Fibroblast of lung (primary cell): ENCODE results near the gene HK3. TPM values are rescaled to one million over a fixed set of nuclear protein-coding genes. Genes with fewer than 3 reads are reported as not detected.

Source experiments
- DNase-seq, 2 donors: peaks; one replicate each; pipeline versions ENCODE4 v3.0.0 to v3.0.0-alpha.2; 2010; ENCODE audit warnings: low read depth in 2 of 2
- H2AFZ ChIP-seq: 2 replicates; pipeline ENCODE4 v1.5.1; 2012; ENCODE audit warnings: low read length, control low read depth, inconsistent platforms
- H3K27ac ChIP-seq: 2 replicates; pipeline ENCODE4 v1.5.1; 2011; ENCODE audit warnings: low read length, control low read depth; ENCODE audit not compliant: insufficient read depth
- H3K27me3 ChIP-seq: 2 replicates; pipeline ENCODE4 v1.5.1; 2011; ENCODE audit warnings: mild to moderate bottlenecking, low read length; ENCODE audit not compliant: control insufficient read depth, insufficient read depth
- H3K36me3 ChIP-seq: 2 replicates; pipeline ENCODE4 v1.5.1; 2011; ENCODE audit warnings: low read length; ENCODE audit not compliant: control insufficient read depth, insufficient read depth
- H3K4me1 ChIP-seq: 2 replicates; pipeline ENCODE4 v1.5.1; 2011; ENCODE audit warnings: low read length; ENCODE audit not compliant: control insufficient read depth, insufficient read depth; ENCODE audit errors: extremely low read depth
- H3K4me2 ChIP-seq: 2 replicates; pipeline ENCODE4 v1.5.1; 2011; ENCODE audit warnings: low read length, control low read depth; ENCODE audit not compliant: insufficient read depth; ENCODE audit errors: extremely low read depth
- H3K4me3 ChIP-seq, 4 experiments: fragments of 200-600 bp in 1 of 4; sonication (generic) in 1 of 4; replicated peaks in 1 of 4; 2 replicates each; pipeline ENCODE4 v1.5.1; 2011 to 2016; ENCODE audit warnings: low read length in 4 of 4, low read depth in 3 of 4, mild to moderate bottlenecking in 3 of 4, control low read depth in 2 of 4, inconsistent platforms in 1 of 4, mixed read lengths in 1 of 4; ENCODE audit not compliant: insufficient read depth in 1 of 4; ENCODE audit errors: control extremely low read depth in 1 of 4
- H3K79me2 ChIP-seq: 2 replicates; pipeline ENCODE4 v1.5.1; 2012; ENCODE audit warnings: mild to moderate bottlenecking, low read length, inconsistent platforms; ENCODE audit not compliant: control insufficient read depth, insufficient read depth
- H3K9ac ChIP-seq: 2 replicates; pipeline ENCODE4 v1.5.1; 2011; ENCODE audit warnings: mild to moderate bottlenecking, low read length, control low read depth; ENCODE audit not compliant: insufficient read depth
- H3K9me3 ChIP-seq: 2 replicates; pipeline ENCODE4 v1.5.1; 2012; ENCODE audit warnings: low read depth, low read length; ENCODE audit not compliant: control insufficient read depth, insufficient read depth
- H4K20me1 ChIP-seq: 2 replicates; pipeline ENCODE4 v1.5.1; 2011; ENCODE audit warnings: low read length; ENCODE audit not compliant: control insufficient read depth, insufficient read depth; ENCODE audit errors: extremely low read depth
- CTCF ChIP-seq, 2 donors: IDR thresholded peaks in 1 of 2; conservative IDR thresholded peaks in 1 of 2; 1 replicate in 1 of 2; 2 replicates in 1 of 2; pipeline ENCODE4 v1.5.1; 2011 to 2012; ENCODE audit warnings: low read length in 2 of 2, control low read depth in 1 of 2, inconsistent platforms in 1 of 2, low read depth in 1 of 2, mild to moderate bottlenecking in 1 of 2
- EZH2 ChIP-seq: IDR thresholded peaks from 2 replicates; pipeline ENCODE4 v1.5.1; 2012; ENCODE audit warnings: low read length, control low read depth, mild to moderate bottlenecking; ENCODE audit errors: missing control alignments
- polyA plus RNA-seq, 2 donors: library from polyadenylated mRNA; depleted of rRNA in 1 of 2; stranded (reverse) in 1 of 2; unstranded in 1 of 2; fragments of >200 nt; gene quantifications; 2 replicates each; pipeline ENCODE4 v1.2.1, GENCODE V29; 2011 to 2012; ENCODE audit warnings: missing spikeins in 1 of 2
- total RNA-seq: library from RNA; depleted of rRNA; stranded (reverse); fragments of >200 nt; gene quantifications from 2 replicates; pipeline ENCODE4 v1.2.1, GENCODE V29; 2014

The HK3 gene
- total and polyA plus RNA-seq, 2 donors (not counting 1 experiment from before 2014, with no cell fraction given), result not detected

- peaks cover 4% of the 10 kb centered on the region for H3K36me3 ChIP-seq
- no peak overlapping the region for H3K4me3 ChIP-seq
- H3K27ac ChIP-seq, result no peak overlapping the region
- H3K27me3 ChIP-seq, result no peaks in the 10 kb centered on the region
- no peak overlapping the region for H3K4me2 ChIP-seq
- no peaks in the 10 kb centered on the region for H3K4me1 ChIP-seq
- no peak for DNase-seq
- no peak overlapping the region for H3K9ac ChIP-seq
- H3K79me2 ChIP-seq, result no peaks in the 10 kb centered on the region
- H2AFZ ChIP-seq, result no peak overlapping the region
- no peaks in the 10 kb centered on the region for H3K9me3 ChIP-seq
- TF ChIP-seq EZH2 (no peak), CTCF (conservative IDR thresholded peaks at IDR 0.05 in 1 of 2, IDR thresholded peaks at IDR 0.05 in 1 of 2; ENCODE audit: low read depth in 1 of 2, low read length in 2 of 2) (no peak)
- H4K20me1 ChIP-seq, result no peaks in the 10 kb centered on the region
These were observed 45.1 kb upstream of the HK3 start for GRCh38 chr5:176944268-176944667.

- H3K27ac ChIP-seq, result no peak overlapping the region
- H2AFZ ChIP-seq, result no peak overlapping the region
- no peak overlapping the region for H3K4me3 ChIP-seq
- no peaks in the 10 kb centered on the region for H3K9me3 ChIP-seq
- no peaks in the 10 kb centered on the region for H3K4me1 ChIP-seq
- H3K4me2 ChIP-seq, result no peak overlapping the region
- H3K79me2 ChIP-seq, result no peaks in the 10 kb centered on the region
- no peaks in the 10 kb centered on the region for H4K20me1 ChIP-seq
- DNase-seq, result no peak
- H3K27me3 ChIP-seq, result no peaks in the 10 kb centered on the region
- TF ChIP-seq EZH2 (no peak), CTCF (conservative IDR thresholded peaks at IDR 0.05 in 1 of 2, IDR thresholded peaks at IDR 0.05 in 1 of 2; ENCODE audit: low read depth in 1 of 2, low read length in 2 of 2) (no peak)
- no peak overlapping the region for H3K9ac ChIP-seq
- peaks cover 4% of the 10 kb centered on the region for H3K36me3 ChIP-seq
These were observed 44.7 kb upstream of the HK3 start for GRCh38 chr5:176943816-176944215.

GRCh38 chr5:176941951-176942350 lies 42.8 kb upstream of the HK3 start:
- Histone ChIP-seq H3K9ac (no peak overlapping the region), H3K27ac (no peak overlapping the region), H3K9me3 (no peaks in the 10 kb centered on the region), H3K27me3 (no peaks in the 10 kb centered on the region), H4K20me1 (no peaks in the 10 kb centered on the region), H3K36me3 (peaks cover 4% of the 10 kb centered on the region), H2AFZ (no peak overlapping the region), H3K79me2 (no peaks in the 10 kb centered on the region), H3K4me2 (no peak overlapping the region), H3K4me1 (no peaks in the 10 kb centered on the region), H3K4me3 (no peak overlapping the region)
- no peak for DNase-seq
- TF ChIP-seq CTCF (conservative IDR thresholded peaks at IDR 0.05 in 1 of 2, IDR thresholded peaks at IDR 0.05 in 1 of 2; ENCODE audit: low read depth in 1 of 2, low read length in 2 of 2) (no peak), EZH2 (no peak)
